Endothelial cell of umbilical vein (primary cell): ENCODE results near the gene LAP3. TPM values are rescaled to one million over a fixed set of nuclear protein-coding genes. Genes with fewer than 3 reads are reported as not detected.

Experiments used
- BruUV-seq: library from RNA; stranded (reverse); fragments of 400-500 nt; replicated peaks from 2 replicates; lab custom pipeline; 2021; lab: Mats Ljungman, UMichigan
- CTCF ChIA-PET: fragments of 300-600, 350-600 bp; sonication (Branson Sonifier 250); formaldehyde crosslinking; loops from one replicate; lab custom pipeline; 2021; ENCODE audit warnings: antibody characterized with exemption, inconsistent platforms; lab: Charles Lee
- POLR2A ChIA-PET: fragments of 300-600, 350-600 bp; sonication (Branson Sonifier 250); formaldehyde crosslinking; loops from one replicate; lab custom pipeline; 2021; ENCODE audit warnings: antibody characterized with exemption, inconsistent platforms; lab: Charles Lee
- DNase-seq: peaks from one replicate; pipeline ENCODE4 v3.0.0-alpha.2; 2011; ENCODE audit warnings: low read depth, low spot score
- FAIRE-seq: peaks from 2 replicates; lab custom pipeline; 2011; peaks lifted over from hg19 to GRCh38; lab: Jason Lieb, UNC
- H2AFZ ChIP-seq: 2 replicates; pipeline ENCODE4 v1.6.0; 2012; ENCODE audit warnings: low read depth, low read length, control low read depth, inconsistent platforms
- H3K27ac ChIP-seq: 2 replicates; pipeline ENCODE4 v1.5.1; 2011; ENCODE audit warnings: low read depth, mild to moderate bottlenecking, control low read depth, low read length, moderate library complexity; ENCODE audit not compliant: insufficient read depth
- H3K27me3 ChIP-seq, 2 experiments: 2 replicates each; pipeline versions ENCODE4 v1.6.0 to v1.6.1; 2011; ENCODE audit warnings: low read length in 2 of 2, mixed read lengths in 1 of 2; ENCODE audit not compliant: control insufficient read depth in 2 of 2, insufficient read depth in 2 of 2
- H3K36me3 ChIP-seq, 2 experiments: 2 replicates in 1 of 2; 3 replicates in 1 of 2; pipeline ENCODE4 v1.5.1; 2011; ENCODE audit warnings: low read length in 2 of 2, mild to moderate bottlenecking in 1 of 2, moderate library complexity in 1 of 2; ENCODE audit not compliant: control insufficient read depth in 2 of 2, insufficient read depth in 2 of 2; ENCODE audit errors: extremely low read depth in 1 of 2
- H3K4me1 ChIP-seq: 3 replicates; pipeline ENCODE4 v1.5.1; 2011; ENCODE audit warnings: mild to moderate bottlenecking, low read length; ENCODE audit not compliant: control insufficient read depth, insufficient read depth; ENCODE audit errors: extremely low read depth
- H3K4me2 ChIP-seq: 2 replicates; pipeline ENCODE4 v1.6.1; 2011; ENCODE audit warnings: low read length, control low read depth, mixed read lengths; ENCODE audit not compliant: insufficient read depth
- H3K4me3 ChIP-seq, 3 experiments: fragments of 200-600 bp in 1 of 3; sonication (generic), shearing (Covaris generic) in 1 of 3; replicated peaks in 1 of 3; 2 replicates each; pipeline ENCODE4 v1.5.1; 2011 to 2016; ENCODE audit warnings: control low read depth in 3 of 3, low read length in 3 of 3, mild to moderate bottlenecking in 2 of 3, inconsistent platforms in 1 of 3, low read depth in 1 of 3, moderate library complexity in 1 of 3; ENCODE audit not compliant: insufficient read depth in 1 of 3
- H3K79me2 ChIP-seq: 2 replicates; pipeline ENCODE4 v1.6.0; 2012; ENCODE audit warnings: low read length, inconsistent platforms; ENCODE audit not compliant: control insufficient read depth, insufficient read depth
- H3K9ac ChIP-seq: replicated peaks from 2 replicates; pipeline ENCODE3; 2011; ENCODE audit warnings: low read length, control low read depth; ENCODE audit not compliant: insufficient read depth; ENCODE audit errors: extremely low read depth
- H3K9me1 ChIP-seq: replicated peaks from 3 replicates; pipeline ENCODE4 v1.6.0; 2011; ENCODE audit warnings: mild to moderate bottlenecking, low read length; ENCODE audit not compliant: control insufficient read depth, insufficient read depth; ENCODE audit errors: extremely low read depth
- H3K9me3 ChIP-seq: replicated peaks from 2 replicates; pipeline ENCODE4 v1.5.1; 2012; ENCODE audit warnings: low read length, inconsistent platforms; ENCODE audit not compliant: control insufficient read depth, insufficient read depth
- H4K20me1 ChIP-seq: replicated peaks from 2 replicates; pipeline ENCODE3; 2011; ENCODE audit warnings: mild to moderate bottlenecking, low read length; ENCODE audit not compliant: control insufficient read depth, insufficient read depth; ENCODE audit errors: extremely low read depth
- EZH2 ChIP-seq: IDR thresholded peaks from 2 replicates; pipeline ENCODE4 v1.6.1; 2012; ENCODE audit warnings: borderline replicate concordance, low read depth, mild to moderate bottlenecking, moderate library complexity, low read length, inconsistent platforms; ENCODE audit not compliant: severe bottlenecking
- FOS ChIP-seq: IDR thresholded peaks from 2 replicates; pipeline ENCODE4 v1.6.1; 2011; ENCODE audit warnings: mild to moderate bottlenecking, low read length, moderate library complexity, borderline replicate concordance; ENCODE audit not compliant: insufficient read depth
- GATA2 ChIP-seq: IDR thresholded peaks from 2 replicates; pipeline ENCODE4 v1.7.0; 2011; ENCODE audit warnings: low read depth, mild to moderate bottlenecking, moderate library complexity, mixed read lengths, low read length; ENCODE audit not compliant: insufficient read length, insufficient read depth
- JUN ChIP-seq: IDR thresholded peaks from 2 replicates; pipeline ENCODE4 v1.6.1; 2011; ENCODE audit warnings: borderline replicate concordance, low read depth; ENCODE audit not compliant: insufficient read length, insufficient read depth
- POLR2A ChIP-seq: IDR thresholded peaks from 2 replicates; pipeline ENCODE4 v1.6.1; 2012; ENCODE audit warnings: low read depth, mild to moderate bottlenecking, control low read depth, low read length
- POLR2AphosphoS5 ChIP-seq: IDR thresholded peaks from 2 replicates; pipeline ENCODE4 v1.6.1; 2012; ENCODE audit warnings: low read depth, mild to moderate bottlenecking, control low read depth, low read length, moderate library complexity; ENCODE audit not compliant: insufficient read depth
- dilution Hi-C: fragments of 300-500 bp; cut with MboI; formaldehyde crosslinking; loops from one replicate; pipeline ENCODE4 v1.15.0; 2019; ENCODE audit warnings: low sequenced_read_pairs; ENCODE audit not compliant: extremely low pct_ligation_motif_present
- intact Hi-C: fragments of 100-400 bp; cut with micrococcal nuclease; formaldehyde crosslinking; loops from one replicate; pipeline ENCODE4 v1.10.0; 2022
- polyA plus RNA-seq, 4 experiments: library from polyadenylated mRNA; depleted of rRNA in 3 of 4; stranded (reverse) in 3 of 4; unstranded in 1 of 4; fragments of >200 nt; gene quantifications; 2 replicates each; pipeline versions ENCODE4 v1.2.1 to v1.2.3, GENCODE V29; 2011 to 2012; ENCODE audit warnings: missing spikeins in 1 of 4
- total RNA-seq: library from RNA; stranded (reverse); gene quantifications from 2 replicates; pipeline ENCODE4 v1.2.3, GENCODE V29; 2021
- TF ChIP-seq, protein P1 (sequence below), 2 donors: IDR thresholded peaks; 1 replicate in 1 of 2; 2 replicates in 1 of 2; pipeline ENCODE4 v1.5.1; 2011; ENCODE audit warnings: low read length in 2 of 2, mild to moderate bottlenecking in 2 of 2, moderate library complexity in 2 of 2, control low read depth in 1 of 2, inconsistent platforms in 1 of 2, low read depth in 1 of 2; ENCODE audit not compliant: insufficient read depth in 1 of 2; ENCODE audit errors: extremely low read depth in 1 of 2

Gene LAP3
- total and polyA plus RNA-seq, 2 donors (not counting 3 experiments of a cell fraction or from before 2014, with no cell fraction given) = 82.4 to 94.8 TPM

DNA sequence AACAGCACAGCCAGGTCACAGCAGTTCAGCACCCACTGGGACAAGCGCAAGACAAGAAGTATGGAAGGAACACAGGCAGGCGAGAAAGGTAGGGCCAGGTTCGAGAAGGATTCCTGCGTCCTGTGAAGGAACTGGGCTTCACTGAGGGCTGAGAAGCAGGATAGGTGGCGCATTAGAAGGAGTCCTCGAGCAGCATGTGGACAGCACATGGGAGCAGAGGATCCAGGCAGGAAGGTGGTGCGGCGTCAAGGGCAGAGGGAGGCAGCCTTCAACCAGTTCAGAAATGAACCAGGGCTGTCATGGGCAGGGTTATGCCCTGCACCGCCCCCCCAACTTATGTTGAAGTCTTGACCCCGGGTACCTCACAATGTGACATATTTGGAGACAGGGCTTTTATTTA lies 30.8 kb upstream of the LAP3 start:
- ChIA-PET POLR2A (no interaction called here), CTCF (interaction anchor here (1.5 to 1.7 kb wide), 2 partner anchors 10 to 90 kb away, joined by 3 to 4 read pairs; no protein-coding TSS in a partner anchor)
- no peak overlapping the region for H3K4me3 ChIP-seq
- no peaks in the 10 kb centered on the region for H3K79me2 ChIP-seq
- no peak overlapping the region for H3K9ac ChIP-seq
- peaks cover 0 to 3% of the 10 kb centered on the region in 2 experiments for H3K27me3 ChIP-seq
- TF ChIP-seq, protein P1, sequence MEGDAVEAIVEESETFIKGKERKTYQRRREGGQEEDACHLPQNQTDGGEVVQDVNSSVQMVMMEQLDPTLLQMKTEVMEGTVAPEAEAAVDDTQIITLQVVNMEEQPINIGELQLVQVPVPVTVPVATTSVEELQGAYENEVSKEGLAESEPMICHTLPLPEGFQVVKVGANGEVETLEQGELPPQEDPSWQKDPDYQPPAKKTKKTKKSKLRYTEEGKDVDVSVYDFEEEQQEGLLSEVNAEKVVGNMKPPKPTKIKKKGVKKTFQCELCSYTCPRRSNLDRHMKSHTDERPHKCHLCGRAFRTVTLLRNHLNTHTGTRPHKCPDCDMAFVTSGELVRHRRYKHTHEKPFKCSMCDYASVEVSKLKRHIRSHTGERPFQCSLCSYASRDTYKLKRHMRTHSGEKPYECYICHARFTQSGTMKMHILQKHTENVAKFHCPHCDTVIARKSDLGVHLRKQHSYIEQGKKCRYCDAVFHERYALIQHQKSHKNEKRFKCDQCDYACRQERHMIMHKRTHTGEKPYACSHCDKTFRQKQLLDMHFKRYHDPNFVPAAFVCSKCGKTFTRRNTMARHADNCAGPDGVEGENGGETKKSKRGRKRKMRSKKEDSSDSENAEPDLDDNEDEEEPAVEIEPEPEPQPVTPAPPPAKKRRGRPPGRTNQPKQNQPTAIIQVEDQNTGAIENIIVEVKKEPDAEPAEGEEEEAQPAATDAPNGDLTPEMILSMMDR (IDR thresholded peaks at IDR 0.05; ENCODE audit: extremely low read depth in 1 of 2, insufficient read depth in 1 of 2, low read depth in 1 of 2, low read length in 2 of 2) = no peak
- TF ChIP-seq GATA2 (no peak), FOS (no peak), EZH2 (no peak), POLR2AphosphoS5 (no peak)
- dilution Hi-C loops = no loop called here
- H3K9me3 ChIP-seq = no peaks in the 10 kb centered on the region
- FAIRE-seq = no peak
- intact Hi-C loops = no loop called here
- H3K4me1 ChIP-seq = peaks cover 4% of the 10 kb centered on the region
- no peak overlapping the region for H3K27ac ChIP-seq
- no peak overlapping the region for H2AFZ ChIP-seq
- H4K20me1 ChIP-seq = no peaks in the 10 kb centered on the region
- H3K36me3 ChIP-seq = no peaks in the 10 kb centered on the region
- H3K9me1 ChIP-seq = no peaks in the 10 kb centered on the region
- DNase-seq = no peak
- BruUV-seq = no TSS peak
- no peak overlapping the region for H3K4me2 ChIP-seq

GRCh38 chr4:17546678-17547077 lies 30.3 kb upstream of the LAP3 start:
- no peaks in the 10 kb centered on the region for H4K20me1 ChIP-seq
- H3K27me3 ChIP-seq = peaks cover 0 to 3% of the 10 kb centered on the region in 2 experiments
- intact Hi-C loops = no loop called here
- H3K36me3 ChIP-seq = no peaks in the 10 kb centered on the region
- H2AFZ ChIP-seq = no peak overlapping the region
- H3K9me1 ChIP-seq = no peaks in the 10 kb centered on the region
- no peaks in the 10 kb centered on the region for H3K79me2 ChIP-seq
- TF ChIP-seq, protein P1 (IDR thresholded peaks at IDR 0.05; ENCODE audit: extremely low read depth in 1 of 2, insufficient read depth in 1 of 2, low read depth in 1 of 2, low read length in 2 of 2) = no peak
- TF ChIP-seq POLR2A = no peak
- TF ChIP-seq POLR2AphosphoS5 = no peak
- TF ChIP-seq JUN = no peak
- TF ChIP-seq FOS = no peak
- H3K27ac ChIP-seq = no peak overlapping the region
- H3K4me3 ChIP-seq = no peak overlapping the region
- FAIRE-seq (no peak), DNase-seq (no peak)
- dilution Hi-C loops = no loop called here
- CTCF ChIA-PET = interaction anchor here (1.0 to 1.7 kb wide), 3 partner anchors 11 to 263 kb away, joined by 3 to 4 read pairs (median 4); no protein-coding TSS in a partner anchor
- POLR2A ChIA-PET = no interaction called here
- no peak overlapping the region for H3K4me2 ChIP-seq
- peaks cover 4% of the 10 kb centered on the region for H3K4me1 ChIP-seq
- H3K9ac ChIP-seq = no peak overlapping the region
- no peaks in the 10 kb centered on the region for H3K9me3 ChIP-seq
- BruUV-seq = no TSS peak
